Measurements from ENCODE around the gene HOXD4.

HOXD4 gene

GRCh38 chr2:176106581-176107539, 44.5 kb upstream of the HOXD4 start, which contains the start of gene HOXD11 (continued):
- TF ChIP-seq REST (tag by site-specific recombination; IDR thresholded peaks at IDR 0.05) (no peak), ZNF280C (tag by site-specific recombination; IDR thresholded peaks at IDR 0.05) (no peak), ZNF560 (tag by site-specific recombination; IDR thresholded peaks at IDR 0.05; ENCODE audit: borderline replicate concordance) (no peak), ZNF211 (tag by site-specific recombination; IDR thresholded peaks at IDR 0.05; ENCODE audit: low read depth) (no peak), GLIS2 (tag by site-specific recombination; IDR thresholded peaks at IDR 0.05) (peak; percentile 81), ZNF596 (tag by site-specific recombination; IDR thresholded peaks at IDR 0.05) (peak; percentile 50; the same call in 1 of the 2 replicates), ZNF629 (tag by site-specific recombination; IDR thresholded peaks at IDR 0.05) (peak; percentile 78), ZNF121 (tag by site-specific recombination; IDR thresholded peaks at IDR 0.05) (no peak), ZNF544 (tag by site-specific recombination; IDR thresholded peaks at IDR 0.05) (no peak), ZNF398 (tag by site-specific recombination; IDR thresholded peaks at IDR 0.05) (peak; percentile 99), ZNF37A (tag by site-specific recombination; IDR thresholded peaks at IDR 0.05) (no peak), ZNF76 (tag by site-specific recombination; IDR thresholded peaks at IDR 0.05; ENCODE audit: borderline replicate concordance, low read depth) (no peak), ZNF692 (tag by site-specific recombination; IDR thresholded peaks at IDR 0.05) (peak; percentile 94), ZNF292 (tag by site-specific recombination; IDR thresholded peaks at IDR 0.05; ENCODE audit: borderline replicate concordance, low read depth) (no peak), ZSCAN30 (tag by site-specific recombination; IDR thresholded peaks at IDR 0.05) (peak; percentile 97), ZNF362 (tag by site-specific recombination; IDR thresholded peaks at IDR 0.05) (no peak), ZEB2 (tag by site-specific recombination; IDR thresholded peaks at IDR 0.05) (peak; percentile 92), ZNF639 (tag by site-specific recombination; IDR thresholded peaks at IDR 0.05) (no peak; the same call in none of the 2 replicates), YY2 (tag by site-specific recombination; IDR thresholded peaks at IDR 0.05) (no peak), ZNF174 (tag by site-specific recombination; IDR thresholded peaks at IDR 0.05) (no peak), ZSCAN4 (tag by site-specific recombination; IDR thresholded peaks at IDR 0.05) (no peak), ZNF621 (tag by site-specific recombination; IDR thresholded peaks at IDR 0.05) (no peak), PRDM1 (tag by site-specific recombination; IDR thresholded peaks at IDR 0.05) (peak; percentile 55), ZNF670 (tag by site-specific recombination; IDR thresholded peaks at IDR 0.05; ENCODE audit: low read depth) (no peak), SP7 (tag by site-specific recombination; IDR thresholded peaks at IDR 0.05) (peak; percentile 81), FEZF1 (tag by site-specific recombination; IDR thresholded peaks at IDR 0.05) (peak; percentile 59)
